SK-N-DZ (cell line): ENCODE measurements around the gene CCNF. TPM values are rescaled to one million over a fixed set of nuclear protein-coding genes. Genes with fewer than 3 reads are reported as not detected.
"Not testable (repeated sequence)": the region's sequence is repeated elsewhere in the genome, so short reads cannot be mapped to it uniquely, and the experiment has no call there.

Experiments used
- DNase-seq: peaks from one replicate; pipeline ENCODE4 v3.0.0-alpha.2; 2015; ENCODE audit warnings: low spot score
- polyA plus RNA-seq, 2 experiments: library from polyadenylated mRNA; depleted of rRNA; stranded (reverse); fragments of >200 nt; gene quantifications; 2 replicates each; pipeline ENCODE4 v1.2.3, GENCODE V29; 2014

Gene CCNF
- polyA plus RNA-seq (2014; cell fraction: cytosol; rRNA removed), result 56.4 and 70.1 TPM in 2 replicates
- polyA plus RNA-seq (2014; cell fraction: nucleus; rRNA removed), result 58.5 and 63.8 TPM in 2 replicates

GRCh38 chr16:2429034-2429770, at the start of gene CCNF:
TSS of gene CCNF (plus strand) at chr16:2429447. CDS start at chr16:2429482, 35 bp downstream.
- DNase-seq, result peak; percentile 97

DNA sequence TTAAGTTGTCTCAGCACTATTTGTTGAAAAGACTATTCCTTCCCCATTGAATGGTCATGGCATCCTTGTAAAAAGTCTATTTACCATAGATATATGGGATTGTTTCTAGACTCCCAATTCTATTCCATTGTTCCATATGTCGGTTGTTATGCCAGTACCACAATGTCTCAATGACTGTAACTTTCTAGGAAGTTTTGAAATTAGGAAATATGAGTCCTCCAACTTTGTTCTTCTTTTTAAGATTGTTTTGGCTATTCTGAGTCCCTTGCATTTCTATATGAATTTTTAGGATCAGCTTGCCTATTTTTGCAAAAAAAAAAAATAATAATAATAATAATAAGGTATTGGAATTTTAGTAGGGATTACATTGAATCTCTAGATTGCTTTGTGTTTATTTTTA, 45.7 kb upstream of the CCNF start:
- no peak for DNase-seq

GRCh38 chr16:2384426-2384825, 44.8 kb upstream of the CCNF start:
- DNase-seq, result no peak

- no peak for DNase-seq
Observed at GRCh38 chr16:2385190-2385836, 43.9 kb upstream of the CCNF start.

DNA sequence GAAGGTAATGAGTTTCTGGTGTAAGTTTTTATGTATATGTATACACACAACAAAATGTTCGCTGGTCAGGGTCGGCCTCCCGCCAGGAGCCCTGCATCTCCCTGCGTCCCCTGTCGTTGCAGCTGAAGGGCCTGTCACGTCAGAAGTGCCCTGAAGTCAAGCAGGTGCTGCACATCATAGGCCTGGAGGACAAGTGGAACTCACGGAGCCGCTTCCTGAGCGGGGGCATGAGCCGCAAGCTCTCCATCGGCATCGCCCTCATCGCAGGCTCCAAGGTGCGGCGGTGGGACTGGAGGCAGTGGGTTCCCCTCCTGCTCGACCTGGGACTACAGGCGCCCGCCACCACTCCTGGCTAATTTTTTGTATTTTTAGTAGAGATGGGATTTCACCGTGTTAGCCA, 43.3 kb upstream of the CCNF start:
- not testable (repeated sequence) for DNase-seq

DNA sequence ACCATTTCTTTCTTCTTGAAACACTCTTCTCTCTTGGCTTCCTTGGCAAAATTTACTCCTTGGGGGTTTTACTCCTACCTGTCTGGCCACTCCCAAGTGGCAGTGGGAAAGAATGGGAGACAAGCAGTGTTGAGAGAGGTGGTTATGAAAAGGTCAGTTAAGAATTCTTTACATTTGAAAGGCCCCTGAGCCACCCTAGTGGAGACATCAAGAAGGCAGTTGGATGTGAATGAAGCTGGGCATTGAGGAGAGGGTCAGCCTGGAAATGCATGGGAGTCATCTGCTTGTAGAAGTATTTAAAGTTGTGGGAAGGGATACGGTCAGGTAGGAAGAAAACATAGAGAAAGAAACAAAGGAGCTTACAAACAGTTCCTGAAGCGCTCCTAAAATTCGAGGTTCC, 42.3 kb upstream of the CCNF start:
- peak; percentile 31 for DNase-seq

- no peak for DNase-seq
Observed at GRCh38 chr16:2388139-2388874, 40.9 kb upstream of the CCNF start.

DNA sequence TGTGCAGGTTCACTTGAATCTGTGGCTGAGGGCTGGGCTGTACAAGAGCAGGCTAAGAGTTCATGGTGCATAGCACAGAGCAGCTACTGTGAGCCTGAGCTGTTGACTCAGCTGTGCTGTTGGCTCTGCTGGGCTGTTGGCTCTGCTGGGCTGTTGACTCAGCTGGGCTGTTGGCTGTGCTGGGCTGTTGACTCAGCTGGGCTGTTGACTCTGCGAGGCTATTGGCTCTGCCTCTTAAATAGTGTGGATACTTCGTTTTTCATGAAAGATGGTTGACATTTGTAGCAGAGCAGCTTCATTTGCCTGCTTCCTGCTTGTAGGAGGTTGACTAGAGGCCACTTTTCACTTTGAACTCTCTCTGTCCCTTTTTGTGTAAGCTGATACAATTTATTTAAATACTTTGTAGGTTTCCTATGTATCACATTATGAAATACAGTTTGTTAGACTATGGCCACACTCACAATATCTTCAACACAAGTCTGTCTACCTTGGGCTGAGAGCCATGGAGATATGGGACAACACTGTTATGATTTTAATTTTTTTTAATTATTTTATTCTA, 40.3 kb upstream of the CCNF start:
- DNase-seq, result no peak

GRCh38 chr16:2392025-2392424, 37.2 kb upstream of the CCNF start:
- no peak for DNase-seq

DNA sequence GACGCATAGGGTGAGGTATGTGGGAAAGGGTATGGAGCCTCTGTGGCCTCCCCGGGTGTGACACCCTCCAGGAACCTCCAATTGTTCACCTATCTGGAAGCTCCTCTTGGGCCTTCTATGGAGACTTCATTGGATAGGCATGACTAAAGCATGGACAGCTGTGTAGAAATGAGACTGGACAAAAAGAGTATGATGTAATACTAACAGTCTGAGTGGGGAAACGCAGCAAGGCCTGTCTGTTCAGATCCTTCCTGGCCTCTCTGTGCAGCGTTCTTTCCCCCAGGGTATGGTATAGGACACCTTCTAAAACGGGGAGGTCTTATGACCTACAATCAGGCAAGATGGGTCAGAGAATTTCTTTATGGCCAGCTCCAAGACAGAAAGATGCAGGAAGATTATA, 30.7 kb upstream of the CCNF start:
- no peak for DNase-seq

GRCh38 chr16:2404099-2404498, 25.1 kb upstream of the CCNF start:
- DNase-seq, result no peak

GRCh38 chr16:2415085-2415484, 14.2 kb upstream of the CCNF start:
- DNase-seq, result no peak

DNA sequence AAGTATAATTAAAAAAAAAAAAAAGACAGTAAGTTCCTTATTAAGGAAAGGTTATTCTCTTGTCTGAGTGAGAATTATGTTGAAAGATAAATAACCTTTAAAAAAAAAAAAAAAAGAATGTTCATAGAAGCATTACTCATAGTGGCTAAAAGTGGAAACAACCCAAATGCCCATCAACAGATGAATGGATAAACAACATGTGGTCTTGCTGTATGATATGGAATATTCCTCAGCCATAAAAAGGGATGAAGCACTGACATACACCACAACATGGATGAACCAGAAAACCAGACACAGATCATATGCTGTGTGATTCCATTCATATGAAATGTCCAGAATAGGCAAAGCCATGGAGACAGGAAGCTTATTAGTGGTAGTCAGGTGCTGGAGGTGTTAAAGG, 9.2 kb upstream of the CCNF start:
- no peak for DNase-seq

DNA sequence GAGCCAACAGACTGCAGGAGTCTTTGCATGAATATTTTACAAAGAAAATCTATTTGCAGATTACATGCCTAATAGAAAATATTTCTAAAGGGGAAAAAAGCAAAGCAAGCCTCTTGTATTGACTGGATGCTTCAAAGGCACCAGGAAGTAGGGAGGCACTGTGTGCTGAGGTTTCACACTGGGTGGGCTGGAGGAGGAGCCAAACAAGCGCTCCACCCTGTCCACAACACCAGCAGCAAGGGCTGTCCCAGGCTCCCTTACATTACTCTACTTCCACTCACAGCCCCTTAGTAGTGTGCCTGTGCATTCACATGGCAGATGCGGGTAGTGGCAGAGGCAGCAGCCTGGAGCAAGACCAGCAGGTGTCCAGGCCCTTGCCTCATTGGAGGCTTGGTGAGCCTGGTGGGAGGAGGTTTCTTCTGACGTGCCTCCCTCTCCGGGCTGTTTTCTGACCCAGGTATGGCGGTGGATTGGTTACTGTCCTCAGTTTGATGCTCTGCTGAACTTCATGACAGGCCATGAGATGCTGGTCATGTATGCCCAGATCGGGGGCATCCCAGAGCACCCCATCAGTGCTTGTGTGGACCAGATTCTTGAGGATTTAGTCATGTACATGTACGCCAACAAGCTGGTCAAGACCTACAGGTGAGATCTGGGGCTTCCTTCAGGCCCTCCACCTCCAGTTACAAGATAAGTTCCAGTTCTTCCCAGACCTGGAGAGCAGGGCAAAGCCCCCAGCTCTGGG, 7.0 kb upstream of the CCNF start:
- DNase-seq, result peak; percentile 45

GRCh38 chr16:2424061-2425007, 4.9 kb upstream of the CCNF start:
- DNase-seq, result no peak

DNA sequence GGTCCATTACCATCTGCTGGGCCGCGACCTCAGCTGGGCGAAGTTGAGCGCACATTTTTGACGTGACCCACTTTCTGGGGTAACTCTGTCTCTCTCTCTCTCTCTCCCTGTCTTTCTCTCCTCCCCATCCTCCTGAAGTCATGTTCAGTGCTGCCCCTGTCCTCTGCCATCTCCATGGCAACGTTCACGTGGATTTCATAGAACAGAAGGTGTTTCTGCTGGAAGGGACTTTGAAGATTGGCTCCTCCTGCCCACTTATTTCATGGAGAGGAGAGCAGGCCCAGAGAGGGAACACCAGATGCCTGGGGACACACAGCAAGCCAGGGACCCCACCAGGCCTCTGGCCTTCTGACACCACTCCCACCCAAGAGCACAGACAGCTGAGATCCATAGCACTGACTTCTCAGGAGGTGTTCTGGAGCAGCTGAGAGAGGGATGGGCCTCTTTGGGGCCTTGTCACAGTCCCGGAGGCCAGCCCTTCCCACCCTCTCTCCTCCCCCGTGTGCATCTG, 4.2 kb upstream of the CCNF start:
- DNase-seq, result no peak

DNA sequence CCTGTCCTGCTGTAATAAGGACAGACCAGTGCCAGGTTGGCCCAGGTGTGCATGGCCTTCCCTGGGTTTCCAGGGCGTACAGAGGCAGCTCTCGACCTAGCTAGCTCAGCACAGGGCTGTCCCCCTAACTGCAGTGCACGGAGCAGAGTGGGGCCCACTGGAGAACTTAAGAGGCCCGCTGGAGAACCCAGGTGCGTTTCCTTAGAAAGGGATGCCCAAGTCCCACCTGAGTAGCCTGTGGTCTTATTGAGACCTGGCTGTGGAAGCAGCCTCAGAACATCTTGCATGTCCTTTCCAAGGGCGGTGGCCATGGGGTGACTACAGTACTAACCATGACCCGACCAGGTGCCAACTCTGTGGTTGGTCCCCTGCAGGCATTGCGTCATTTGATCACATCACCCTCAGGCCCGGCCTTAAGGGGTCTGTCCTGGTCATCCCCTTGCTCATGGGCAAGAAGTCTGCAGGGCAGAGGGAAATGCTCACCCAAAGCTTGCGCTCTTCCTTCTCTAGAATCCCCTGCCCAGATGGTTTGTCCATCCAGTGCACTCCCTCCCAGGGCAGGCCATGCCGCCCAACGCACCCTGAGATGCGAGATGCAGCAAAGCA, 3.3 kb upstream of the CCNF start:
- no peak for DNase-seq

GRCh38 chr16:2426941-2427361, 2.3 kb upstream of the CCNF start:
- DNase-seq, result no peak

GRCh38 chr16:2427526-2427925, 1.7 kb upstream of the CCNF start:
- DNase-seq, result no peak
